MCF 10A (cell line): ENCODE data around the gene CCDC127. TPM values are rescaled to one million over a fixed set of nuclear protein-coding genes. Genes with fewer than 3 reads are reported as not detected.

Experiments
- BruUV-seq: library from RNA; stranded (reverse); fragments of 400-500 nt; replicated peaks from 2 replicates; lab custom pipeline; 2021; lab: Mats Ljungman, UMichigan
- CTCF ChIA-PET: fragments of 300-600 bp; sonication (Branson Sonifier 250); formaldehyde crosslinking; extraction: SDS; loops from one replicate; lab custom pipeline; 2021; ENCODE audit warnings: antibody characterized with exemption, inconsistent platforms; lab: Yijun Ruan, JAX
- POLR2A ChIA-PET: fragments of 300-600, 350-650 bp; sonication (Branson Sonifier 250); formaldehyde crosslinking; extraction: SDS; loops from one replicate; lab custom pipeline; 2020; ENCODE audit warnings: antibody characterized with exemption, inconsistent platforms; lab: Yijun Ruan, JAX
- DNase-seq: peaks from one replicate; pipeline ENCODE4 v3.0.0-alpha.2; 2018; ENCODE audit not compliant: unreplicated experiment
- H3K27ac Mint-ChIP-seq: one replicate; pipeline ENCODE4 v1.8.0; 2022; ENCODE audit warnings: mild to moderate bottlenecking, low read depth, mixed read lengths; ENCODE audit not compliant: unreplicated experiment
- H3K27me3 Mint-ChIP-seq: one replicate; pipeline ENCODE4 v1.8.0; 2022; ENCODE audit warnings: mixed read lengths; ENCODE audit not compliant: insufficient read depth, unreplicated experiment
- H3K36me3 Mint-ChIP-seq: one replicate; pipeline ENCODE4 v1.8.0; 2022; ENCODE audit warnings: mild to moderate bottlenecking, moderate library complexity, mixed read lengths; ENCODE audit not compliant: insufficient read depth, unreplicated experiment
- H3K4me1 Mint-ChIP-seq: one replicate; pipeline ENCODE4 v1.8.0; 2022; ENCODE audit warnings: mixed read lengths; ENCODE audit not compliant: insufficient read depth, unreplicated experiment
- H3K4me3 Mint-ChIP-seq: one replicate; pipeline ENCODE4 v1.8.0; 2022; ENCODE audit warnings: mild to moderate bottlenecking, moderate library complexity, mixed read lengths; ENCODE audit not compliant: unreplicated experiment
- H3K9me3 Mint-ChIP-seq: one replicate; pipeline ENCODE4 v1.8.0; 2022; ENCODE audit warnings: mixed read lengths; ENCODE audit not compliant: unreplicated experiment
- CTCF ChIP-seq: fragments of 200-600 bp; IDR thresholded peaks from one replicate; pipeline ENCODE4 v1.8.0; 2022; ENCODE audit warnings: antibody characterized with exemption, mild to moderate bottlenecking; ENCODE audit not compliant: unreplicated experiment
- intact Hi-C: fragments of 100-400 bp; cut with micrococcal nuclease; formaldehyde crosslinking; loops from 2 replicates; pipeline ENCODE4 v1.14.1; 2022
- total RNA-seq: library from RNA; stranded (reverse); gene quantifications from 2 replicates; pipeline ENCODE4 v1.2.3, GENCODE V29; 2022

The CCDC127 gene
- total RNA-seq, 1 experiment from 2014 or later, result 4.5 TPM

- CTCF ChIA-PET, result interaction anchor here (0.6 to 1.7 kb wide), 3 partner anchors 9 to 46 kb away, joined by 3 to 7 read pairs (median 3); no protein-coding TSS in a partner anchor
- H3K27me3 Mint-ChIP-seq, result no peaks in the 10 kb centered on the region
Observed at GRCh38 chr5:203246-203930, 14.6 kb downstream of the CCDC127 start.

GRCh38 chr5:201672-202071 lies 16.3 kb downstream of the CCDC127 start:
- no peak overlapping the region for H3K27ac Mint-ChIP-seq
- POLR2A ChIA-PET, result no interaction called here
- H3K9me3 Mint-ChIP-seq, result no peaks in the 10 kb centered on the region
- peaks cover 28% of the 10 kb centered on the region for H3K36me3 Mint-ChIP-seq
- intact Hi-C loops, result no loop called here
- no peak overlapping the region for H3K4me3 Mint-ChIP-seq
- CTCF ChIA-PET, result no interaction called here
- H3K27me3 Mint-ChIP-seq, result no peaks in the 10 kb centered on the region
- no peaks in the 10 kb centered on the region for H3K4me1 Mint-ChIP-seq
- DNase-seq, result no peak
- no TSS peak for BruUV-seq
- no peak for TF ChIP-seq CTCF

More at GRCh38 chr5:203246-203930, 14.6 kb downstream of the CCDC127 start:
- no peak for TF ChIP-seq CTCF
- no peak overlapping the region for H3K4me3 Mint-ChIP-seq
- H3K9me3 Mint-ChIP-seq, result no peaks in the 10 kb centered on the region
- no peak overlapping the region for H3K27ac Mint-ChIP-seq
- peaks cover 41% of the 10 kb centered on the region for H3K36me3 Mint-ChIP-seq
- POLR2A ChIA-PET, result interaction anchor here (0.6 kb wide), 2 partner anchors 9 to 99 kb away, joined by 3 read pairs; no protein-coding TSS in a partner anchor
- intact Hi-C loops, result no loop called here
- no peaks in the 10 kb centered on the region for H3K4me1 Mint-ChIP-seq
- no peak for DNase-seq
- no TSS peak for BruUV-seq

- no peaks in the 10 kb centered on the region for H3K9me3 Mint-ChIP-seq
- ChIA-PET CTCF (no interaction called here), POLR2A (no interaction called here)
- intact Hi-C loops, result no loop called here
- H3K27ac Mint-ChIP-seq, result no peak overlapping the region
- no peaks in the 10 kb centered on the region for H3K27me3 Mint-ChIP-seq
- H3K4me3 Mint-ChIP-seq, result no peak overlapping the region
- BruUV-seq, result no TSS peak
- no peak for TF ChIP-seq CTCF
- H3K36me3 Mint-ChIP-seq, result peaks cover 25% of the 10 kb centered on the region
- no peak for DNase-seq
- no peaks in the 10 kb centered on the region for H3K4me1 Mint-ChIP-seq
Observed at GRCh38 chr5:200985-201384, 17.0 kb downstream of the CCDC127 start.

GRCh38 chr5:199950-200645 lies 17.9 kb downstream of the CCDC127 start:
- peaks cover 16% of the 10 kb centered on the region for H3K36me3 Mint-ChIP-seq
- ChIA-PET CTCF (interaction anchor here (1.4 kb wide), 1 partner anchor 11 kb away, joined by 5 read pairs; no protein-coding TSS in a partner anchor), POLR2A (no interaction called here)
- H3K4me3 Mint-ChIP-seq, result no peak overlapping the region
- DNase-seq, result no peak
- H3K4me1 Mint-ChIP-seq, result no peaks in the 10 kb centered on the region
- no peaks in the 10 kb centered on the region for H3K9me3 Mint-ChIP-seq
- H3K27ac Mint-ChIP-seq, result no peak overlapping the region
- no TSS peak for BruUV-seq
- TF ChIP-seq CTCF, result no peak
- intact Hi-C loops, result no loop called here
- H3K27me3 Mint-ChIP-seq, result no peaks in the 10 kb centered on the region
